Adrenal gland (tissue), 12 donors: ENCODE measurements around the gene NDUFS8. TPM values are rescaled to one million over a fixed set of nuclear protein-coding genes. Genes with fewer than 3 reads are reported as not detected.

Experiments used
- DNase-seq, 7 donors: peaks; one replicate each; pipeline ENCODE4 v3.0.0-alpha.2; 2019 to 2020
- H3K27ac ChIP-seq, 5 donors: fragments of 200-600 bp; sonication (generic) in 4 of 5; 1 replicate in 3 of 5; 2 replicates in 2 of 5; pipeline versions ENCODE4 v1.5.1 to v1.8.0; 2016 to 2020; ENCODE audit warnings: mild to moderate bottlenecking in 1 of 5
- H3K27me3 ChIP-seq: fragments of 200-600 bp; 2 replicates; pipeline ENCODE4 v1.8.0; 2021
- H3K36me3 ChIP-seq, 2 donors: fragments of 200-600 bp; replicated peaks in 1 of 2; 1 replicate in 1 of 2; 2 replicates in 1 of 2; pipeline versions ENCODE4 v1.5.1 to v1.8.0; 2018 to 2022
- H3K4me1 ChIP-seq, 2 donors: fragments of 200-600 bp; replicated peaks in 1 of 2; 1 replicate in 1 of 2; 2 replicates in 1 of 2; pipeline versions ENCODE4 v1.5.1 to v1.8.0; 2018 to 2021
- H3K4me3 ChIP-seq, 4 donors: fragments of 200-600 bp; sonication (generic) in 3 of 4; one replicate each; pipeline ENCODE4 v1.5.1; 2016 to 2018
- H3K9me3 ChIP-seq, 3 donors: fragments of 200-600 bp; sonication (generic) in 1 of 3; replicated peaks in 1 of 3; 1 replicate in 2 of 3; 2 replicates in 1 of 3; pipeline versions ENCODE4 v1.5.1 to v1.8.0; 2016 to 2021
- CTCF ChIP-seq, 6 experiments: fragments of 450-650 bp in 4 of 6; fragments of 200-600 bp in 2 of 6; sonication (generic) in 1 of 6; IDR thresholded peaks; 1 replicate in 5 of 6; 2 replicates in 1 of 6; pipeline versions ENCODE4 v1.5.1 to v1.8.0; 2016 to 2021; ENCODE audit warnings: antibody characterized with exemption in 6 of 6, mild to moderate bottlenecking in 2 of 6, moderate library complexity in 1 of 6
- POLR2A ChIP-seq, 2 donors: fragments of 450-650 bp; IDR thresholded peaks; one replicate each; pipeline ENCODE4 v1.6.1; 2017; ENCODE audit warnings: antibody characterized with exemption in 2 of 2, mild to moderate bottlenecking in 2 of 2, moderate library complexity in 1 of 2
- WGBS, 4 donors: extraction: QIAGEN DNeasy Blood & Tissue Kit in 2 of 4; methylation state at CpG; one replicate each; pipeline versions ENCODE4 v1.1.5 to v1.1.7; 2013 to 2017; 5-methylcytosine and 5-hydroxymethylcytosine counted together
- intact Hi-C, 2 donors: fragments of 100-400 bp; cut with DNase I; formaldehyde crosslinking; loops; one replicate each; pipeline versions ENCODE4 v1.14.1 to v1.15.0; 2022 to 2023
- polyA plus RNA-seq, 3 donors: library from polyadenylated mRNA; stranded (reverse); fragments of 200-250 nt in 2 of 3; fragments of 350-450 nt in 1 of 3; fragmentation: Illumina TruSeq in 1 of 3; extraction: RNeasy Lipid Tissue Mini Kit (QIAGEN cat#74804) in 1 of 3; gene quantifications; one replicate each; pipeline ENCODE4 v1.2.3, GENCODE V29; 2013 to 2014
- total RNA-seq, 9 donors: library from RNA; depleted of rRNA in 4 of 9; stranded (reverse); fragments of >200 nt in 4 of 9; fragments of 120-200 nt in 1 of 9; fragmentation: NEBNext Ultra II Directional in 1 of 9; extraction: Animal tissue kit (Norgen Biotek cat#: 25700) in 1 of 9; gene quantifications; one replicate each; pipeline versions ENCODE4 v1.1.0 to v1.2.4, GENCODE V29; 2013 to 2023
- donor health status: healthy with polysubstance abuse.
- donor health status: Bipolar disorder and iron deficiency.
- donor health status: DM: yes; HTN: yes; CAD: no.
- donor health status: DM: no; HTN: no; CAD: no.
- donor health status: DM: no; HTN: no; CAD: no.
- donor health status: DM: yes; HTN: yes; CAD: no.

Gene NDUFS8
- total and polyA plus RNA-seq, 12 donors, result 199 to 1,037 (median 520) TPM

DNA sequence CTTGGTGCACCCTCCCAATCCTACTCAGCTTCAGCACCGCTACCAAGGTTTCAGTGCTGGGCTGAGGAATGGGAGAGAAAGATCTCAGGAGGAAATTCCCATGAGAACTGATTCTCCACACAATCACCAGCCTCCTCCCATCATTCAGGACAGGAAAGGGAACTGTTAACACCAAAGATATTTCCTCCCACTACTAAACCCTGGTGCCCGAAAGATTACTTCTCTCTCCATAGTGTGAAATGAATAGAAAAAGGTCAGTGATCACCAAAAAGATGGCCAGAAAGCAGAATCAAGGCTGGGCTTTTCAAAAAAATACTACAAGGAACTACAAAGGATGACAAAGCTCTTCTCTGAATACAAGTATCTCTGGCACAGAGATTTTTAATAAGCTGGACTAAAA lies 34.4 kb downstream of the NDUFS8 start:
- Histone ChIP-seq H3K27me3 (no peaks in the 10 kb centered on the region), H3K4me1 (no peaks in the 10 kb centered on the region), H3K4me3 (no peak overlapping the region), H3K36me3 (peaks cover 0 to 84% of the 10 kb centered on the region in 2 donors), H3K27ac (peak overlapping the region in 1 of 5 donors; percentile 13), H3K9me3 (no peaks in the 10 kb centered on the region)
- no peak for DNase-seq
- intact Hi-C loops, result loop anchor here in 1 of 2 donors (10.0 kb wide), 1 partner anchor 130 kb away; no protein-coding TSS in a partner anchor
- no peak for TF ChIP-seq POLR2A (IDR thresholded peaks at IDR 0.05)
- TF ChIP-seq CTCF (IDR thresholded peaks at IDR 0.05), result no peak
- WGBS, 4 donors, result 64 to 86% (median 82%) methylated on average over 2 of the region's 2 CpGs

GRCh38 chr11:68065841-68066240 lies 35.4 kb downstream of the NDUFS8 start:
- WGBS, 4 donors, result 91 to 95% (median 93%) methylated on average over 4 to 5 of the region's 5 CpGs

GRCh38 chr11:68066742-68067141 lies 36.3 kb downstream of the NDUFS8 start:
- no peaks in the 10 kb centered on the region for H3K27me3 ChIP-seq
- H3K4me3 ChIP-seq, result no peak overlapping the region
- peaks cover 0 to 91% of the 10 kb centered on the region in 2 donors for H3K36me3 ChIP-seq
- H3K27ac ChIP-seq, result no peak overlapping the region
- 73 to 95% (median 90%) methylated on average over 1 to 3 of the region's 3 CpGs for WGBS, 4 donors
- peak in 1 of 7 donors; percentile 25 for DNase-seq
- H3K9me3 ChIP-seq, result no peaks in the 10 kb centered on the region
- no peak for TF ChIP-seq CTCF (IDR thresholded peaks at IDR 0.05)
- TF ChIP-seq POLR2A (IDR thresholded peaks at IDR 0.05), result no peak
- intact Hi-C loops, result loop anchor here in 1 of 2 donors (10.0 kb wide), 1 partner anchor 128 kb away; no protein-coding TSS in a partner anchor
- H3K4me1 ChIP-seq, result no peaks in the 10 kb centered on the region

More at GRCh38 chr11:68065841-68066240, 35.4 kb downstream of the NDUFS8 start:
- DNase-seq, result no peak
- intact Hi-C loops, result loop anchor here in 1 of 2 donors (10.0 kb wide), 1 partner anchor 129 kb away; no protein-coding TSS in a partner anchor
- TF ChIP-seq CTCF (IDR thresholded peaks at IDR 0.05) (no peak), POLR2A (IDR thresholded peaks at IDR 0.05) (no peak)
- H3K27me3 ChIP-seq, result no peaks in the 10 kb centered on the region
- H3K27ac ChIP-seq, result no peak overlapping the region
- no peak overlapping the region for H3K4me3 ChIP-seq
- H3K36me3 ChIP-seq, result peaks cover 0 to 91% of the 10 kb centered on the region in 2 donors
- no peaks in the 10 kb centered on the region for H3K4me1 ChIP-seq
- no peaks in the 10 kb centered on the region for H3K9me3 ChIP-seq

- no peaks in the 10 kb centered on the region for H3K4me1 ChIP-seq
- no peak overlapping the region for H3K27ac ChIP-seq
- no peaks in the 10 kb centered on the region for H3K9me3 ChIP-seq
- intact Hi-C loops, result loop anchor here in 1 of 2 donors (10.0 kb wide), 1 partner anchor 127 kb away; no protein-coding TSS in a partner anchor
- DNase-seq, result no peak
- 90 to 92% (median 91%) methylated on average over 5 of the region's 5 CpGs for WGBS, 4 donors
- H3K4me3 ChIP-seq, result no peak overlapping the region
- no peaks in the 10 kb centered on the region for H3K27me3 ChIP-seq
- H3K36me3 ChIP-seq, result peaks cover 0 to 92% of the 10 kb centered on the region in 2 donors
- TF ChIP-seq CTCF (IDR thresholded peaks at IDR 0.05) (no peak), POLR2A (IDR thresholded peaks at IDR 0.05) (no peak)
Measured at GRCh38 chr11:68067991-68068390, 37.5 kb downstream of the NDUFS8 start.
